GM12872 (cell line): Measurements from ENCODE around the gene PLAGL2.

Experiments used
- TF ChIP-seq, protein P1 (sequence below): IDR thresholded peaks from 3 replicates; pipeline ENCODE4 v1.5.1; 2011; ENCODE audit warnings: low read depth, mild to moderate bottlenecking, low read length, moderate library complexity; ENCODE audit not compliant: insufficient read depth

The PLAGL2 gene

DNA sequence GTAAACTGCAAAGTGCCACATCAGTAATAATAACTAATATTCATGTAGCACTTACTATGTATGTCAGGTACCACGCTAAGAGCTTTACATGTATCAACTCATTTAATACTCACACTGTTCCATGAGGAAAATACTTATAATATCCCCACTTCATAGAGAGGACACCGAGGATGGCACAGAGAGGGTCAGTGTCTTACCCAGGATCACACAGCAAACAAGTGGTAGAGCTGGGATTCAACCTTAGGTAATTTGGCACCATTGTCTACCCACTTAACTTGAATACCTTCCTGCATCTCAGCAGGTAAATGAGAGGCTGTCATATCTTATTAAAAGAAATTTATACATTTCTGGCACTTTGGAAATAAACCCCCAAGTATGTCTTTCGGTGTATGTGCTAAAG, 8.2 kb upstream of the PLAGL2 start:
- TF ChIP-seq, protein P1, sequence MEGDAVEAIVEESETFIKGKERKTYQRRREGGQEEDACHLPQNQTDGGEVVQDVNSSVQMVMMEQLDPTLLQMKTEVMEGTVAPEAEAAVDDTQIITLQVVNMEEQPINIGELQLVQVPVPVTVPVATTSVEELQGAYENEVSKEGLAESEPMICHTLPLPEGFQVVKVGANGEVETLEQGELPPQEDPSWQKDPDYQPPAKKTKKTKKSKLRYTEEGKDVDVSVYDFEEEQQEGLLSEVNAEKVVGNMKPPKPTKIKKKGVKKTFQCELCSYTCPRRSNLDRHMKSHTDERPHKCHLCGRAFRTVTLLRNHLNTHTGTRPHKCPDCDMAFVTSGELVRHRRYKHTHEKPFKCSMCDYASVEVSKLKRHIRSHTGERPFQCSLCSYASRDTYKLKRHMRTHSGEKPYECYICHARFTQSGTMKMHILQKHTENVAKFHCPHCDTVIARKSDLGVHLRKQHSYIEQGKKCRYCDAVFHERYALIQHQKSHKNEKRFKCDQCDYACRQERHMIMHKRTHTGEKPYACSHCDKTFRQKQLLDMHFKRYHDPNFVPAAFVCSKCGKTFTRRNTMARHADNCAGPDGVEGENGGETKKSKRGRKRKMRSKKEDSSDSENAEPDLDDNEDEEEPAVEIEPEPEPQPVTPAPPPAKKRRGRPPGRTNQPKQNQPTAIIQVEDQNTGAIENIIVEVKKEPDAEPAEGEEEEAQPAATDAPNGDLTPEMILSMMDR = no peak

GRCh38 chr20:32215147-32215546, 7.6 kb upstream of the PLAGL2 start:
- TF ChIP-seq, protein P1 = no peak

DNA sequence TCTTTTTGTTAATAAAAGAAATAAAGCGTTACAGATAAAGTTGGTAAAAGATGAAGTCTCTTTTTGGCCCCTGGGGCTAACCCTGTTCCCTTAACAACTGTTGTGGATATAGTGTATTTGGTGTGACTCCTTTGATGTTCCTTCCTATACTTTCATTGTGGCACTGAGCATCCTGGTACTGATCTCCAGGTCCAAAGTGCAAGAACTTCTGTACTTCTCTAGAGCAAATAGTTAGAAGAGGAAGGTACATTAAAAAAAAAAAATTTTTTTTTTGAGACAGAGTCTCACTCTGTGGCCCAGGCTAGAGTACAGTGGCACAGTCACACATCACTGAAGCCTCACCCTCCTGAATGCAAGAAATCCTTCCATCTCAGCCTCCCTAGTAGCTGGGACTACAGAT, 6.3 kb upstream of the PLAGL2 start:
- TF ChIP-seq, protein P1 = no peak

DNA sequence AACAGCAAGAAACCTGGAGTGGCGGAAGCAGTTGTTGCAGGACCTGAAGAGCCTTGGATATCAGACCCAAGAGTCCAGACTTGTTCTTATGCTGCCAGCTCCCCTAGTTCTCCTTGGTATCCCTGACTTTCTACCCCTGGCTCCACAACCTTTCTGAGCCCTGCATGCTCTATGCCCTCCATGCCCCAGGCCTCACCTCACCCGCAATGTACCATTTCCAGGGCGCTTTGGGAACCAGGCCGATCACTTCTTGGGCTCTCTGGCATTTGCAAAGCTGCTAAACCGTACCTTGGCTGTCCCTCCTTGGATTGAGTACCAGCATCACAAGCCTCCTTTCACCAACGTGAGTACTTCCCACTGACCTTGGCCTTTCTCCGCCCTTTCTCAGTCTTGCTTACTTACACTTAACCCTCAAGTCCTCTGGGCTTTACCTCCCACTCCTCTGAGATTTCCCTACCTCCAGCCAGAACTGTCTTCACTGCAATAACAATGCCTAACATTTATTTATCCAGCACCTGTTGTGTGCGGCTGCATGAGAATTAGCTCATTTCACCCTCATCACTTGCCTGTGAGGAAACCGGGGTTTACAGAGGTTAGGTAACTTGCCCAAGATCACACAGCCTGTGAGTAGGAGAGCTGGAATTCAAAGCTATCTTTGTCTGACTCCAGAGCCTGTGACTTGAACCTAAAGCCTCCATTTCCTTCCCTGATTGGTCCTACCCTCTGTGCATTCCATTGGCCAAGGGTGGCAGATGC, 2.5 kb upstream of the PLAGL2 start:
- TF ChIP-seq, protein P1 = no peak

DNA sequence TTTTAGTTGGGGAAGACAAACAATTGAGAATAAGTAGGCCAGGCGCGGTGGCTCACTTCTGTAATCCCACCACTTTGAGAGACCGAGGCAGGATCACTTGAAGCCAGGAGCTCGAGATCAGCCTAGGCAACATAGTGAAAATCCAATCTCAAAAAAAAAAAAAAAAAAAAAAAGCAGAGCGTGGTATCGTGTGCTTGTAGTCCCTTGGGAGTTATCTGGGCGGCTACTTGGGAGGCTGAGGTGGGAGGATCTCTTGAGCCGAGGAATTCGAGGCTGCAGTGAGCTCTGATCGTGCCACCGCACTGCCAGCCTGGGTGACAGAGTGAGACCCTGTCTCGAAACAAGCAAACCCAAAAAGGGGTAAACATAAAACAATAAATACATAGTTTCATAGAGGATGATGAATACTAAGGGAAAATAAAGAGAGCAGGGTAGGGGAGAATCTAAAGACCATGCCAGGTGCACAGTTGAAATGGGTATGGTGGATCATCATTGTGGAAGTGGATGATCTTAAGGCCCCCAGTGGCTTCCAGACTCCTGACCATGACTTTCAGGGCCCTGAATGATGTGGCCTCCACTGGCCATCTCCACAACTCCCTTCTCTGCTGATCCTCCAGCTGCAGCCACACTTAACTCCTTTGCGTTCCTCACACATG, 1.1 kb upstream of the PLAGL2 start:
- TF ChIP-seq, protein P1 = no peak

DNA sequence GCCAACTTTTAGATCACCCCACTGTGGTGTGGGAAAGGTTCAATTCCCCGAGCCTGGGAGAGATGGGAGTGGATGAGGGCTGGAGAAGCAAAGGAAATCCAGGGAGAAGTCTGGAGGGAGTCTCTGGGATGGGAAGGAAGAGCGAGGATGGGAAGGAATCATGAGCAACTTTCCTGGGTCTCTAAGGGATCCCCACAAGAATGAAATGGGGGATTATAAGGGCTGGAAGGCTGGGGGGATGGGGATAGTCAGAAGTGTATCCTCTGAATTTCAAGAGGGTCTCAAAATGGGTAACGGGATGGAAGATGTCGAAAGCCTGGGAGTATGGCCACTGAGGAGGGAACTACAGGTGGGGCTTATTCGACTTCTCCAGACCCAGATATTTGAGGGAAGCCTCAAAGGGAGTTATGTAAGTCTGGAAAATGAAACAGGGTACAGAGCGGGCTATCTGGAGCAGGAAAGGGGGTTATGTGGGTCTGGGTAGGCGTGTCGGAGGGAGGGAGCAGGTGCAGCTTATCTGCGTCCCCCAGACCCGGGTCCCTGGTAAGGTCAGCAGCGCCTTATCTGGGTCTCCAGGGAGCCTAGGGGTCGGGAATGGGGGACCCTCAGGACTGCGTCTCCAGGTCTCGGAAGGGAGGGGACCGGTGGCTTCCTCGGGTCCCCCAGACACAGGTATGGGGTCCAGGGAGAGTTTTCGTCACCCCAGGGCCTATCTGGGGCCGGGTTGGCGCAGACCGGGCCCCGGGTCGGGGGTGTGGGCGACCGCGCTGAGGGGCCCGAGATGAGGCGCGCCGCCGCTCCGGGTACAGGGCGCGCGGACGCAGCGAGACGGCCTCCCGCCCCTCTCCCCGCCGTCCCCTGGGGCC, 550 bp downstream of the PLAGL2 start:
- TF ChIP-seq, protein P1 = no peak

DNA sequence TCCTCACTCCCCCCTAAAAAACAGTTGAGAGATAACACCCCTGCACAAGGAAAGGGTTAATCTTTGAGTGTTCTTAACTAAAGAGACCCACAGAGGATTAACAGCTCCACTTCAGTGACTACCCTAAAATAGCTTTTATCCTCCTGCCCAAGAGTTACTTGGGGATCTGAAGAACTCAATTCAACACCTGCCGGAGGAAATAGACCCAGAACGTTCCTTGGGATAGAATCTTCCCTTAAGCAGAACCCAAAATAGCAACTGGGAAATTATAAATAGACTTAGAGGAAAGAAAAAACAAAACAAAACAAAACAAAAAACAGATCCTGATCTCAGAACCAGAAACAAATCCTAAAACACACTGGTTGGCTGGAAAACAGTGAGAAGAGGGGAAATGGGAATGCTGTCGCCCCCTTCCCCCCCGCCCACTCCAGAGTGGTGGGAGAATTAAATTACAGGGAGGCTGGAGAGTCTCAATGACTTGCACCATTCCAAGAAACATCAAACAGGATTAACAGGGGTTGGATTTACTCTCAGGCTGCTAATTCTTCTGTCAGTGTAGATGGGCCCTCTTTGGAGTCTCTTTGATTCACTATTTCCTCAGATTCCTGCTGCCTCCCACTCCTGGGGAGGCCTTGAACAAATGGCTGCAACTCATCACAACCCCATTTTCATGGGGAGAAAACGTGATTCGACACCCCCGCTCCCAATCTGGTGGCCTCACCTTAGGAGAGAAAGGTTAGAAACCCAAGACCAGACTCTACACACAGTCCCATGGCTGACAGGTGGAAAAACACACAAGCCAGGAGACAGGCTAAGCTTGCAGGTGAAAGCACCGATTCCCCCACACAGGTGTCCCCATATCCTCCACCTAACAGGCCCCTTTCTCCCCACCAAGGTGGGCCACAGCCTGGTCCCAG, 1.4 kb downstream of the PLAGL2 start:
- TF ChIP-seq, protein P1 = no peak
